Upper lobe of right lung (tissue), 1 donor: ENCODE data around the gene ZMYM2. TPM values are rescaled to one million over a fixed set of nuclear protein-coding genes. Genes with fewer than 3 reads are reported as not detected.

Source experiments
- ATAC-seq: fragments of 200-7000 bp; cut with Tn5 transposase; one replicate; pipeline ENCODE4 v1.9.1; 2020; ENCODE audit warnings: mild to moderate bottlenecking, moderate library complexity
- DNase-seq: peaks from one replicate; pipeline ENCODE4 v3.0.0-alpha.2; 2020
- H3K27ac ChIP-seq: fragments of 200-600 bp; one replicate; pipeline ENCODE4 v1.8.0; 2022
- H3K27me3 ChIP-seq: fragments of 200-600 bp; one replicate; pipeline ENCODE4 v1.8.0; 2022; ENCODE audit warnings: mild to moderate bottlenecking
- H3K36me3 ChIP-seq: fragments of 200-600 bp; one replicate; pipeline ENCODE4 v1.8.0; 2022
- H3K4me1 ChIP-seq: fragments of 200-600 bp; one replicate; pipeline ENCODE4 v1.8.0; 2022
- H3K4me3 ChIP-seq: fragments of 200-600 bp; one replicate; pipeline ENCODE4 v1.8.0; 2022; ENCODE audit warnings: mild to moderate bottlenecking
- H3K9me3 ChIP-seq: fragments of 200-600 bp; one replicate; pipeline ENCODE4 v1.8.0; 2022
- intact Hi-C: fragments of 100-400 bp; cut with DNase I; formaldehyde crosslinking; loops from one replicate; pipeline ENCODE4 v1.11.0; 2022
- total RNA-seq: library from RNA; stranded (reverse); fragmentation: NEBNext Ultra II Directional; extraction: Animal tissue kit (Norgen Biotek cat#: 25700); gene quantifications from one replicate; pipeline ENCODE4 v1.2.1, GENCODE V29; 2021
- TF ChIP-seq, protein P1 (sequence below): fragments of 200-600 bp; IDR thresholded peaks from one replicate; pipeline ENCODE4 v1.8.0; 2022; ENCODE audit warnings: antibody characterized with exemption
- donor health status: DM: no; HTN: yes; CAD: no; lungs with severe emphysema.

Gene ZMYM2
- total RNA-seq, 1 donor from 2014 or later: 64.3 TPM

DNA sequence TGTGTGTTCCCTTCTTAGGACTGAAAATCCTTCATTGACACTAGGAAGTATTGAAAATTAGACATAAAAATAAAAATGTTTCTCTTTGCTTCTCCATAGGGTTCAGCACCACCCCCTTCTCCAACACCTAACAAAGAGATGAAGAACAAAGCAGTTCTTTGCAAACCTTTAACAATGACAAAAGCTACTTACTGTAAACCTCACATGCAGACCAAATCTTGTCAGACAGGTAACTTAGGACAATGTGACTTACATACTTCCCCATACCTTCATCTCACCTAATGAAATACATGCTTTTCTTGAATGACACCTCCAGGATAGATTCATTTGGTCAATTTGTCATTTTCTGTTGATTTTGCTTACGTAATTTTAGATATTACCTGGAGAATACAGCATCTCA, 99.9 kb downstream of the ZMYM2 start:
- intact Hi-C loops: no loop called here
- Histone ChIP-seq H3K4me1 (no peaks in the 10 kb centered on the region), H3K27me3 (no peaks in the 10 kb centered on the region), H3K9me3 (no peaks in the 10 kb centered on the region), H3K27ac (no peak overlapping the region), H3K36me3 (peaks cover 85% of the 10 kb centered on the region), H3K4me3 (no peak overlapping the region)
- DNase-seq (no peak), ATAC-seq (no peak)
- TF ChIP-seq, protein P1, sequence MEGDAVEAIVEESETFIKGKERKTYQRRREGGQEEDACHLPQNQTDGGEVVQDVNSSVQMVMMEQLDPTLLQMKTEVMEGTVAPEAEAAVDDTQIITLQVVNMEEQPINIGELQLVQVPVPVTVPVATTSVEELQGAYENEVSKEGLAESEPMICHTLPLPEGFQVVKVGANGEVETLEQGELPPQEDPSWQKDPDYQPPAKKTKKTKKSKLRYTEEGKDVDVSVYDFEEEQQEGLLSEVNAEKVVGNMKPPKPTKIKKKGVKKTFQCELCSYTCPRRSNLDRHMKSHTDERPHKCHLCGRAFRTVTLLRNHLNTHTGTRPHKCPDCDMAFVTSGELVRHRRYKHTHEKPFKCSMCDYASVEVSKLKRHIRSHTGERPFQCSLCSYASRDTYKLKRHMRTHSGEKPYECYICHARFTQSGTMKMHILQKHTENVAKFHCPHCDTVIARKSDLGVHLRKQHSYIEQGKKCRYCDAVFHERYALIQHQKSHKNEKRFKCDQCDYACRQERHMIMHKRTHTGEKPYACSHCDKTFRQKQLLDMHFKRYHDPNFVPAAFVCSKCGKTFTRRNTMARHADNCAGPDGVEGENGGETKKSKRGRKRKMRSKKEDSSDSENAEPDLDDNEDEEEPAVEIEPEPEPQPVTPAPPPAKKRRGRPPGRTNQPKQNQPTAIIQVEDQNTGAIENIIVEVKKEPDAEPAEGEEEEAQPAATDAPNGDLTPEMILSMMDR: no peak

DNA sequence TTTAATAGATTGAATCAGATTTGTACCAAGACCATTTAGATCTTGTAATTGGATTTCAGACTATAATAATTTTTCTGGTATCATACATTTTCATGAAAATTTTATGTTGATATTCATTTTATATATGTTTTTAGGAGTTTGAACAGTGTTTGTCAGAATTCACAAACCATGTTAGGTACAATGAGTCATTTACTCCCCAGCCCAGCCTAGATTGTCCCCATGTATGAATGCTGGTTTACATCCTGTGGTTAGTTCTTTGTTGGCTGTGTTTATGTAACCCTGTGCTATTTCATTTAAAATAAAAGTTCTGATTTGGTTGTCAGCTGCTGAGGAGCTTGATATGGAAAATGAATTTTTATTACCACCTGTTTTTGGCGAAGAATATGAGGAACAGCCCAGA, 105.6 kb downstream of the ZMYM2 start:
- ATAC-seq (no peak), DNase-seq (no peak)
- H3K36me3 ChIP-seq: peaks cover 91% of the 10 kb centered on the region

DNA sequence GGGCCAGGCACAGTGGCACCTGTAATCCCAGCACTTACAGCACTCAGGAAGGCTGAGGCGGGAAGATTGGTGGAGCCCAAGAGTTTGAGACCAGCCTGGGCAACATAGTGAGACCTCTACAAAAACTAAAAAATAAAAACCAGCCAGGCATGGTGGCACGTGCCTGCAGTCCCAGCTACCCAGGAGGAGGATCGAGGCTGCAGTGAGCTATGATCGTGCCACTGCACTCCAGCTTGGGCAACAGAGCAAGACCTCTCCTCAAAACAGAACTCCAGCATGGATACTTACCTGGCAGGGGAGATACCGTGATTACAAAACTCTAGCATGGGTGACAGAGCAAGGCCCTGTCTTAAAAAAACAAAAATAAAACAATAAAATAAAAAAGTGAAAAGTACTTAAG, 107.0 kb downstream of the ZMYM2 start:
- peaks cover 90% of the 10 kb centered on the region for H3K36me3 ChIP-seq
- ATAC-seq: no peak

More for the DNA sequence above, 105.6 kb downstream of the ZMYM2 start:
- Histone ChIP-seq H3K4me3 (no peak overlapping the region), H3K9me3 (no peaks in the 10 kb centered on the region), H3K27ac (no peak overlapping the region), H3K4me1 (no peaks in the 10 kb centered on the region), H3K27me3 (no peaks in the 10 kb centered on the region)
- intact Hi-C loops: no loop called here
- TF ChIP-seq, protein P1: no peak

DNA sequence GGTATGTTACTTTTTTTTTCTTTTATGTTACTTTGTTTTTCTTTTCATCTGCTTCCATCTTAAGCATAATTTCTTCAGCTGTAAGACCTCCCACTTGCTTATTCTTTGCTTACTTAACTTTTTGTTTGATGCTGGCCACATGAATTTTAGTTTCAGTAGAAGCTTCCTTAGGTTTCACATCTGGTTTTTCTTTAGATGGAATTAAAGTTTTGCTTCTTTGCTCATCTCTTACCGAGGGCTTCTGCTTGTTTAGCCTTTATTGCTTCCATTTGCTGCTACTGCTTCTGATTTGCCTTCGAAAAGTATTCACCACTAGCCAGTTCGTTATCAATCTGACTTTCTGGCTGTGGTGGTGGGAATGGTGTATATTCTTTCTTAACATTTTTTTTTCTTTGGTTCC, 111.4 kb downstream of the ZMYM2 start:
- Histone ChIP-seq H3K4me3 (no peak overlapping the region), H3K9me3 (no peaks in the 10 kb centered on the region), H3K27me3 (no peaks in the 10 kb centered on the region), H3K36me3 (peaks cover 94% of the 10 kb centered on the region), H3K4me1 (no peaks in the 10 kb centered on the region), H3K27ac (no peak overlapping the region)
- no peak for DNase-seq
- TF ChIP-seq, protein P1: no peak
- no peak for ATAC-seq
- intact Hi-C loops: no loop called here

More for the DNA sequence above, 107.0 kb downstream of the ZMYM2 start:
- intact Hi-C loops: no loop called here
- no peak for DNase-seq
- Histone ChIP-seq H3K4me3 (no peak overlapping the region), H3K4me1 (no peaks in the 10 kb centered on the region), H3K27me3 (no peaks in the 10 kb centered on the region), H3K27ac (no peak overlapping the region), H3K9me3 (no peaks in the 10 kb centered on the region)
- TF ChIP-seq, protein P1: no peak

DNA sequence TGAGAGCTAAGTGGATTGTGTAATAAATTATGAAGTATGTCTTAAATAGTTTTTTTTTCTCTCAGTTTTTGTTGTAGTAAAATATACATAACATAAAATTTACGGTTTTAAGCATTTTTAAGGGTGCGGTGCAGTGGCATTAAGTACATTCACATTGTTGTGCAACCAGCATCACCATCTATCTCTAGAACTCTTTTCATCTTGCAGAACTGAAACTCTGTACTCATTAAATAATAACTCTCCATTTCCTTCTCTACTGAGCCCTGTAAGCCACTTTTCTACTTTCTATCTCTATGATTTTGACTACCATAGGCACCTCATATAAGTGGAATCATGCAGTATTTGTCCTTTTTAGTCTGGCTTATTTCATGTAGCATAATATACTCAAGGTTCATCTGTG, 115.2 kb downstream of the ZMYM2 start:
- DNase-seq (no peak), ATAC-seq (peak; percentile 45)
- H3K27ac ChIP-seq: no peak overlapping the region
- H3K36me3 ChIP-seq: peaks cover 82% of the 10 kb centered on the region
- no peak overlapping the region for H3K4me3 ChIP-seq
- TF ChIP-seq, protein P1: no peak
- H3K9me3 ChIP-seq: no peaks in the 10 kb centered on the region
- no peaks in the 10 kb centered on the region for H3K4me1 ChIP-seq
- H3K27me3 ChIP-seq: no peaks in the 10 kb centered on the region
- intact Hi-C loops: no loop called here

DNA sequence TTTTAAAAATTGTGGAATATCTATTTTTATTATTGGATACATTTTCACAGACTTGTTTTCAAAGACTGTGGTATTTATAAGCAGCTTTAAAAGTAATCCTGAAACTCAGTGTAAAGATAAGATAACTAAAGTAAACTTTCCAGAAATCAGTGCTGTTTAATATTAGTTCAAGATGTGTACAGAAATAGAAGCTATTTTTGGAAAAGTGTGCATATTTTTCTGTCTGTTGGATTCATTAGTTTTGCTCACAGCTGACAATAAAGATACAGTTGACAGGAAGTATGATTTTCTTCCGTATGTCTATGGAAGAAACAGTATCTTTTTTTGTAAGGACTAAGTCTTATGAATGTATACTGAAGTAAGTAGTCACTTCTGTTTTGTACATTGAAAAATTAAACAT, 116.4 kb downstream of the ZMYM2 start:
- DNase-seq (no peak), ATAC-seq (no peak)
- H3K27ac ChIP-seq: no peak overlapping the region
- no peaks in the 10 kb centered on the region for H3K9me3 ChIP-seq
- H3K36me3 ChIP-seq: peaks cover 79% of the 10 kb centered on the region
- H3K4me3 ChIP-seq: no peak overlapping the region
- intact Hi-C loops: no loop called here
- H3K4me1 ChIP-seq: no peaks in the 10 kb centered on the region
- TF ChIP-seq, protein P1: no peak
- H3K27me3 ChIP-seq: no peaks in the 10 kb centered on the region
